DOHH2 (cell line): ENCODE measurements around the gene PAN2.

Source experiments
- H3F3A ChIP-seq: fragments of 200-600 bp; sonication (generic), shearing (Covaris generic); 2 replicates; pipeline ENCODE4 v1.6.0; 2016; ENCODE audit warnings: antibody characterized with exemption, mild to moderate bottlenecking; ENCODE audit not compliant: control insufficient read depth, insufficient read depth
- H3K27ac ChIP-seq: fragments of 200-600 bp; sonication (generic); 2 replicates; pipeline ENCODE4 v1.5.1; 2014; ENCODE audit warnings: low read depth, mild to moderate bottlenecking, low read length, moderate library complexity
- H3K27me3 ChIP-seq: fragments of 200-600 bp; sonication (generic); 2 replicates; pipeline ENCODE4 v1.6.1; 2014; ENCODE audit warnings: mild to moderate bottlenecking, low read length, mixed read lengths; ENCODE audit not compliant: control insufficient read depth
- H3K36me3 ChIP-seq: fragments of 200-600 bp; sonication (generic); 2 replicates; pipeline ENCODE4 v1.6.1; 2014; ENCODE audit warnings: mild to moderate bottlenecking, low read length, moderate library complexity, mixed read lengths; ENCODE audit not compliant: control insufficient read depth
- H3K4me1 ChIP-seq: fragments of 200-600 bp; sonication (generic); 2 replicates; pipeline ENCODE4 v1.6.1; 2014; ENCODE audit warnings: mild to moderate bottlenecking, low read length, mixed read lengths; ENCODE audit not compliant: control insufficient read depth
- H3K4me2 ChIP-seq: fragments of 200-600 bp; sonication (generic); 2 replicates; pipeline ENCODE4 v1.6.0; 2014; ENCODE audit warnings: mild to moderate bottlenecking, low read length, moderate library complexity
- H3K4me3 ChIP-seq: fragments of 200-600 bp; sonication (generic); 2 replicates; pipeline ENCODE4 v1.5.1; 2014; ENCODE audit warnings: mild to moderate bottlenecking, low read length, mixed read lengths
- H3K79me2 ChIP-seq: fragments of 200-600 bp; sonication (generic); 2 replicates; pipeline ENCODE4 v1.6.1; 2014; ENCODE audit warnings: mild to moderate bottlenecking, low read length, mixed read lengths; ENCODE audit not compliant: control insufficient read depth
- H3K9me2 ChIP-seq: fragments of 200-600 bp; sonication (generic); replicated peaks from 2 replicates; pipeline ENCODE4 v1.6.1; 2014; ENCODE audit warnings: mild to moderate bottlenecking, low read length, mixed read lengths; ENCODE audit not compliant: control insufficient read depth
- H3K9me3 ChIP-seq: fragments of 200-600 bp; sonication (generic); 2 replicates; pipeline ENCODE4 v1.6.1; 2014; ENCODE audit warnings: antibody characterized with exemption, low read length, mixed read lengths; ENCODE audit not compliant: control insufficient read depth, insufficient read depth
- H4K20me1 ChIP-seq: fragments of 200-600 bp; sonication (generic); 2 replicates; pipeline ENCODE4 v1.6.0; 2014; ENCODE audit warnings: low read depth, mild to moderate bottlenecking, antibody characterized with exemption, low read length, moderate library complexity; ENCODE audit not compliant: control insufficient read depth, insufficient read depth
- EZH2phosphoT487 ChIP-seq: fragments of 200-600 bp; sonication (generic); IDR thresholded peaks from 2 replicates; pipeline ENCODE4 v1.6.1; 2017; ENCODE audit warnings: borderline replicate concordance, mild to moderate bottlenecking, antibody characterized with exemption, low read length, moderate library complexity, mixed read lengths
- TF ChIP-seq, protein P1 (sequence below): fragments of 200-600 bp; sonication (generic); IDR thresholded peaks from one replicate; pipeline ENCODE4 v1.5.1; 2014; ENCODE audit warnings: antibody characterized with exemption, mild to moderate bottlenecking, low read depth, low read length; ENCODE audit not compliant: poor library complexity, severe bottlenecking

PAN2 gene

DNA sequence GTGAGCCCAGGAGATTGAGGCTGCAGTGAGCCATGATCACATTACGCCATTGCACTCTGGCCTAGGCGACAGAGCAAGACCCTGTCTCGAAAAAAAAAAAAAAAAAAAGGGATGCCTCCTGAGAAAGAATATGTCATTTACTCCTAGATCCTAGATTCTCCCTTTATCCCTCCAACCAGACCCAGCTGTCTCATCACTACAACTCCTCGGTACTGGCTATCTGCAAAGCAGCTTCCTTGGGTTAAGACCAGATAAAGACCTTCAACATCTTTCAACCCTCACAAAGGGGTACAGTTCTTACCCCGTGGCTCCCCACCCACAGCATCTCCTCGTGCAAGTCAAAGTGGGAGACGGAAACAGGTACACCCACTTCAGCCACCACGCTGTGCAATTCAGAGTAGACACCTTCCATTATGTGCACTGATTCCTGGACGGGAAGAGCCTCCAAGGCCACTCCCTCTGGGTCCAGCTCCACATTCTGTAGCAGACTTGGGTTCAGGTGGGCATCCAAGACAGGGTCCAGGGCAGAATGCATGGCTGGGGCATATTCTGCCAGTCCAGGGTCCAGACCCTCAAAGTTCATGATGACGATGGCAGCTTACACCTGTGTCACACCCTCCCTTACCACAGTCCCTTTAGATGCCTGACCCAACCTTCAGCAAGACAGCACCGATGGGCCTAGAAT lies 1.1 kb downstream of the PAN2 start:
- peaks cover 11% of the 10 kb centered on the region for H3F3A ChIP-seq
- no peaks in the 10 kb centered on the region for H4K20me1 ChIP-seq
- H3K4me2 ChIP-seq: peak overlapping the region; percentile 99
- H3K27ac ChIP-seq: peak overlapping the region; percentile 88
- H3K9me2 ChIP-seq: no peaks in the 10 kb centered on the region
- peaks cover 45% of the 10 kb centered on the region for H3K4me1 ChIP-seq
- no peaks in the 10 kb centered on the region for H3K9me3 ChIP-seq
- TF ChIP-seq, protein P1, sequence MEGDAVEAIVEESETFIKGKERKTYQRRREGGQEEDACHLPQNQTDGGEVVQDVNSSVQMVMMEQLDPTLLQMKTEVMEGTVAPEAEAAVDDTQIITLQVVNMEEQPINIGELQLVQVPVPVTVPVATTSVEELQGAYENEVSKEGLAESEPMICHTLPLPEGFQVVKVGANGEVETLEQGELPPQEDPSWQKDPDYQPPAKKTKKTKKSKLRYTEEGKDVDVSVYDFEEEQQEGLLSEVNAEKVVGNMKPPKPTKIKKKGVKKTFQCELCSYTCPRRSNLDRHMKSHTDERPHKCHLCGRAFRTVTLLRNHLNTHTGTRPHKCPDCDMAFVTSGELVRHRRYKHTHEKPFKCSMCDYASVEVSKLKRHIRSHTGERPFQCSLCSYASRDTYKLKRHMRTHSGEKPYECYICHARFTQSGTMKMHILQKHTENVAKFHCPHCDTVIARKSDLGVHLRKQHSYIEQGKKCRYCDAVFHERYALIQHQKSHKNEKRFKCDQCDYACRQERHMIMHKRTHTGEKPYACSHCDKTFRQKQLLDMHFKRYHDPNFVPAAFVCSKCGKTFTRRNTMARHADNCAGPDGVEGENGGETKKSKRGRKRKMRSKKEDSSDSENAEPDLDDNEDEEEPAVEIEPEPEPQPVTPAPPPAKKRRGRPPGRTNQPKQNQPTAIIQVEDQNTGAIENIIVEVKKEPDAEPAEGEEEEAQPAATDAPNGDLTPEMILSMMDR: no peak
- TF ChIP-seq EZH2phosphoT487: no peak
- no peaks in the 10 kb centered on the region for H3K27me3 ChIP-seq
- peaks cover 33% of the 10 kb centered on the region for H3K36me3 ChIP-seq
- H3K79me2 ChIP-seq: peaks cover 30% of the 10 kb centered on the region
- peak overlapping the region; percentile 94 for H3K4me3 ChIP-seq

DNA sequence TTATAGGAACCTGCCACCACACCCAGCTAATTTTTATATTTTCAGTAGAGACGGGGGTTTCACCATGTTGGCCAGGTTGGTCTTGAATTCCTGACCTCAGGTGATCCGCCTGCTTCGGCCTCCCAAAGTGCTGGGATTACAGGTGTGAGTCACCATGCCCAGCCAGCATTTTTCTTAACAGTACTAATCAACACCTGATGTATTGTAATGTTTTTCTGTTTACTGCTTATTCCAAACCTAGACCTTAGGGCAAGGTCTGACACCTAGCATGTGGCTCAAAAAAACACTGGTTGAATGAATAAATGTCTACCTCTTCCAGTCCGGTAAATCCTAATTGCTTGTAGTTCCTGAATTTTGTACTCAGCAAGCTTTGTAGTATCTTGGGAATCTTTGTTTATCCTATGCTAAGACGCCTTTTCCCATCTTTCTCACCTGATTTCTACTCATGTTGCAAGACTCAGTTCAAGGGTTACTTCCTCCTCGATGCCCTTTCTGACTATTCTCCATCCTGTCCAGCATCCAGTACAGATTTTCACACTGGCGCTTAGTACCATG lies 2.8 kb downstream of the PAN2 start:
- Histone ChIP-seq H3K4me3 (no peak overlapping the region), H3K4me1 (peaks cover 29% of the 10 kb centered on the region), H3K27ac (no peak overlapping the region), H3K36me3 (peaks cover 50% of the 10 kb centered on the region), H3K4me2 (no peak overlapping the region), H4K20me1 (no peaks in the 10 kb centered on the region), H3K9me2 (no peaks in the 10 kb centered on the region), H3K79me2 (peaks cover 28% of the 10 kb centered on the region), H3K27me3 (no peaks in the 10 kb centered on the region), H3F3A (peaks cover 5% of the 10 kb centered on the region; the same call in 1 of the 2 replicates), H3K9me3 (no peaks in the 10 kb centered on the region)
- no peak for TF ChIP-seq EZH2phosphoT487
- TF ChIP-seq, protein P1: no peak

DNA sequence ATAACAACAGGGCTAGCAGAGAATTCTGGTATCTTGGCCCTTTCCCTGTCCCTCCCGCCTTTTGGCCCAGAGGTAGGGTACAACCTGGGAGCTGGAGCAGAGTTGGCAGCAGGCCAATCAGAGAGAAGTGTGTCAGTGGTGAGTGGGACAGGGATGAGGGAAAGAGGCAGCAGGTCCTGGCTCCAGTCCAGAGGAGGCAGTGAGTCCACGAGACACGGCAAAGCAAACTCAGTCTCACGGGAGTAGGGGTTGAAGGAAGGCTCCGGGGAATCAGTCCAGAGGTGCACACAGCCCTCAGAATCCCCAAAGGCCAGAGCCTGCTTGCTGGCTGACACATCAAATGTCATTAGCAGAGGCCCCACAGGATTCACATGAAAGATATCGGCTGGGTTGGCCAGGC lies 7.3 kb downstream of the PAN2 start:
- no peaks in the 10 kb centered on the region for H3K9me3 ChIP-seq
- TF ChIP-seq, protein P1: no peak
- TF ChIP-seq EZH2phosphoT487: no peak
- no peaks in the 10 kb centered on the region for H4K20me1 ChIP-seq
- no peaks in the 10 kb centered on the region for H3K27me3 ChIP-seq
- H3K79me2 ChIP-seq: peaks cover 6% of the 10 kb centered on the region
- H3K4me3 ChIP-seq: no peak overlapping the region
- no peak overlapping the region for H3K4me2 ChIP-seq
- no peaks in the 10 kb centered on the region for H3F3A ChIP-seq
- peaks cover 78% of the 10 kb centered on the region for H3K36me3 ChIP-seq
- H3K4me1 ChIP-seq: no peaks in the 10 kb centered on the region
- no peak overlapping the region for H3K27ac ChIP-seq
- no peaks in the 10 kb centered on the region for H3K9me2 ChIP-seq
